HEK293 (cell line): Measurements from ENCODE around the gene WDR7.

Experiments used
- CTCF ChIA-PET: fragments of 350-600 bp; formaldehyde crosslinking; extraction: SDS; loops from one replicate; lab custom pipeline; 2021; ENCODE audit warnings: antibody characterized with exemption; lab: Yijun Ruan, JAX
- POLR2A ChIA-PET: fragments of 300-600 bp; formaldehyde crosslinking; extraction: SDS; loops from one replicate; lab custom pipeline; 2020; ENCODE audit warnings: antibody characterized with exemption, inconsistent platforms; lab: Yijun Ruan, JAX
- H3K27ac ChIP-seq: fragments of 200-500 bp; sonication (Bioruptor generic); 2 replicates; pipeline ENCODE4 v1.5.1; 2014; ENCODE audit warnings: low read depth, low read length, control low read depth, inconsistent platforms; ENCODE audit errors: extremely low read depth
- H3K36me3 ChIP-seq, 2 experiments: fragments of 200-500 bp in 1 of 2; sonication (Bioruptor generic) in 1 of 2; 1 replicate in 1 of 2; 2 replicates in 1 of 2; pipeline ENCODE4 v1.5.1; 2014 to 2017; ENCODE audit warnings: inconsistent platforms in 2 of 2, low read length in 2 of 2; ENCODE audit not compliant: control insufficient read depth in 2 of 2, insufficient read depth in 1 of 2
- H3K4me1 ChIP-seq: fragments of 200-500 bp; sonication (Bioruptor generic); 2 replicates; pipeline ENCODE4 v1.5.1; 2014; ENCODE audit warnings: mild to moderate bottlenecking, low read length, inconsistent platforms; ENCODE audit not compliant: control insufficient read depth, insufficient read depth
- H3K4me3 ChIP-seq: 2 replicates; pipeline ENCODE4 v1.5.1; 2011; ENCODE audit warnings: low read depth, mild to moderate bottlenecking, control low read depth, low read length, moderate library complexity
- H3K9me3 ChIP-seq: fragments of 200-500 bp; sonication (Bioruptor generic); 2 replicates; pipeline ENCODE4 v1.5.1; 2014; ENCODE audit warnings: low read depth, low read length, inconsistent platforms; ENCODE audit not compliant: control insufficient read depth, insufficient read depth
- HOXC10 ChIP-seq: sonication (generic); formaldehyde crosslinking; IDR thresholded peaks from 2 replicates; pipeline ENCODE4 v1.8.1; 2023; ENCODE audit warnings: mild to moderate bottlenecking, missing genetic modification reagents
- KLF1 ChIP-seq: fragments of 450-650 bp; formaldehyde crosslinking; IDR thresholded peaks from 2 replicates; pipeline ENCODE4 v1.5.1; 2016; ENCODE audit warnings: missing biosample characterization, missing genetic modification characterization
- KLF10 ChIP-seq: fragments of 450-650 bp; IDR thresholded peaks from 2 replicates; pipeline ENCODE4 v1.5.1; 2018; ENCODE audit warnings: missing biosample characterization, mild to moderate bottlenecking, missing genetic modification characterization
- KLF8 ChIP-seq: fragments of 450-650 bp; formaldehyde crosslinking; IDR thresholded peaks from 2 replicates; pipeline ENCODE4 v1.5.1; 2016; ENCODE audit warnings: missing biosample characterization, missing genetic modification characterization
- TRIM28 ChIP-seq: IDR thresholded peaks from 2 replicates; pipeline ENCODE4 v1.6.1; 2011; ENCODE audit warnings: low read length, control low read depth, borderline replicate concordance
- ZBTB21 ChIP-seq: fragments of 450-650 bp; formaldehyde crosslinking; IDR thresholded peaks from 2 replicates; pipeline ENCODE4 v1.5.1; 2017; ENCODE audit warnings: missing biosample characterization, missing genetic modification characterization
- ZFHX2 ChIP-seq: fragments of 450-650 bp; formaldehyde crosslinking; conservative IDR thresholded peaks from 2 replicates; pipeline ENCODE4 v1.5.1; 2016; ENCODE audit warnings: missing biosample characterization, missing genetic modification characterization
- ZNF324 ChIP-seq: fragments of 450-650 bp; formaldehyde crosslinking; IDR thresholded peaks from 2 replicates; pipeline ENCODE4 v1.5.1; 2016; ENCODE audit warnings: missing biosample characterization, missing genetic modification characterization
- ZNF366 ChIP-seq: fragments of 450-650 bp; formaldehyde crosslinking; conservative IDR thresholded peaks from 2 replicates; pipeline ENCODE4 v1.5.1; 2016; ENCODE audit warnings: missing biosample characterization, missing genetic modification characterization
- ZNF391 ChIP-seq: fragments of 450-650 bp; formaldehyde crosslinking; IDR thresholded peaks from 2 replicates; pipeline ENCODE4 v1.5.1; 2016; ENCODE audit warnings: low read depth, missing biosample characterization, missing genetic modification characterization, borderline replicate concordance
- ZNF416 ChIP-seq: fragments of 450-650 bp; formaldehyde crosslinking; IDR thresholded peaks from 2 replicates; pipeline ENCODE4 v1.5.1; 2016; ENCODE audit warnings: missing biosample characterization, missing genetic modification characterization
- ZNF426 ChIP-seq: fragments of 450-650 bp; formaldehyde crosslinking; IDR thresholded peaks from 2 replicates; pipeline ENCODE4 v1.5.1; 2017; ENCODE audit warnings: missing biosample characterization, missing genetic modification characterization, mild to moderate bottlenecking, inconsistent platforms, moderate library complexity
- ZNF530 ChIP-seq: fragments of 450-650 bp; formaldehyde crosslinking; IDR thresholded peaks from 2 replicates; pipeline ENCODE4 v1.5.1; 2016; ENCODE audit warnings: low read depth, missing biosample characterization, missing genetic modification characterization
- ZNF560 ChIP-seq: fragments of 450-650 bp; formaldehyde crosslinking; IDR thresholded peaks from 2 replicates; pipeline ENCODE4 v1.5.1; 2017; ENCODE audit warnings: missing biosample characterization, missing genetic modification characterization, borderline replicate concordance
- ZNF561 ChIP-seq: fragments of 450-650 bp; IDR thresholded peaks from 2 replicates; pipeline ENCODE4 v1.5.1; 2018; ENCODE audit warnings: missing biosample characterization, missing genetic modification characterization, borderline replicate concordance
- TF ChIP-seq, protein P1 (sequence below): fragments of 450-650 bp; formaldehyde crosslinking; IDR thresholded peaks from 2 replicates; pipeline ENCODE4 v1.5.1; 2016; ENCODE audit warnings: missing biosample characterization, missing genetic modification characterization
- TF ChIP-seq, protein P2 (sequence below): IDR thresholded peaks from 2 replicates; pipeline ENCODE4 v1.6.1; 2011; ENCODE audit warnings: mild to moderate bottlenecking, low read depth, low read length, borderline replicate concordance
- TF ChIP-seq, protein P3 (sequence below): fragments of 450-650 bp; formaldehyde crosslinking; conservative IDR thresholded peaks from 2 replicates; pipeline ENCODE4 v1.5.1; 2016; ENCODE audit warnings: low read depth, missing biosample characterization, missing genetic modification characterization
- TF ChIP-seq, protein P4 (sequence below): fragments of 450-650 bp; formaldehyde crosslinking; IDR thresholded peaks from 2 replicates; pipeline ENCODE4 v1.5.1; 2016; ENCODE audit warnings: missing biosample characterization, missing genetic modification characterization, borderline replicate concordance

Gene WDR7

DNA sequence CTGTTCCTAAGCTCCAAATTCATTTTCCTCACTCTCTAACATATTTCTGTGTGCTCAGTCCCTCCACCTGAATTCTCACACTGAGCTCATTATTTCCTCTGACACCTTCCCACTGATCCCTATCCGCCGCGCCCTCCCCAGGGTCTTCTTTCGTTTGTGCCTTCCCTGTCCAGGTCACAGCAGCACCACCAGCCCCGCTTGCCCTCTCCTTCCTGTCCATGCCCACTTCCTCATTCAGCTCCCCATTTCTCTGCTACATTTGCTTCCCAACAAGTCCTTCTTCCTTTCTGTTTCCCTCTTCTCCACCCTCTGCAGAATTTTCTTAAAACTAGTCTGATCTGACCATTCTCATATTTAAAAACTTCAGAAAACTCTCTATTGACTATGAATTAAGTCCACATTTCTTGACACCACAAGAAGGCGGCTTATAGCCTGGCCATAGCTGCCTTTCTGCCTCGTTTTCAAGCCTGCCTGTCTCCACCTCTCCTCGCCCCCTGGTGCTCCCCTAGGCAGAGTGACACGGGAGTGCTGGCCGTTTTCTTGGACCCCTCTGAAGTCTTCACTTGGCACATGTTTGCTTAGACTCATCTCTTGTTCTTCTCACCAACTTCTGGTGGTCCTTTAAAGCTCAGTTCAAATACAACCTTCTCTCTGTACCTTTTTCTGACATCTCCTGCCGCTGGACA is 357.0 kb downstream of the WDR7 start:
- ChIA-PET POLR2A (no interaction called here), CTCF (no interaction called here)
- H3K36me3 ChIP-seq: no peaks in the 10 kb centered on the region
- H3K27ac ChIP-seq: no peak overlapping the region
- TF ChIP-seq KLF8 (no peak), ZNF530 (tag by site-specific recombination) (no peak), ZFHX2 (tag by site-specific recombination) (no peak), KLF10 (no peak), ZNF391 (tag by site-specific recombination) (no peak), ZNF426 (tag by site-specific recombination) (no peak), ZNF416 (tag by site-specific recombination) (no peak), ZBTB21 (no peak), KLF1 (tag by site-specific recombination) (no peak), ZNF561 (tag by site-specific recombination) (no peak)
- TF ChIP-seq, protein P1, sequence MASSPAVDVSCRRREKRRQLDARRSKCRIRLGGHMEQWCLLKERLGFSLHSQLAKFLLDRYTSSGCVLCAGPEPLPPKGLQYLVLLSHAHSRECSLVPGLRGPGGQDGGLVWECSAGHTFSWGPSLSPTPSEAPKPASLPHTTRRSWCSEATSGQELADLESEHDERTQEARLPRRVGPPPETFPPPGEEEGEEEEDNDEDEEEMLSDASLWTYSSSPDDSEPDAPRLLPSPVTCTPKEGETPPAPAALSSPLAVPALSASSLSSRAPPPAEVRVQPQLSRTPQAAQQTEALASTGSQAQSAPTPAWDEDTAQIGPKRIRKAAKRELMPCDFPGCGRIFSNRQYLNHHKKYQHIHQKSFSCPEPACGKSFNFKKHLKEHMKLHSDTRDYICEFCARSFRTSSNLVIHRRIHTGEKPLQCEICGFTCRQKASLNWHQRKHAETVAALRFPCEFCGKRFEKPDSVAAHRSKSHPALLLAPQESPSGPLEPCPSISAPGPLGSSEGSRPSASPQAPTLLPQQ (tag by site-specific recombination): no peak
- TF ChIP-seq, protein P2, sequence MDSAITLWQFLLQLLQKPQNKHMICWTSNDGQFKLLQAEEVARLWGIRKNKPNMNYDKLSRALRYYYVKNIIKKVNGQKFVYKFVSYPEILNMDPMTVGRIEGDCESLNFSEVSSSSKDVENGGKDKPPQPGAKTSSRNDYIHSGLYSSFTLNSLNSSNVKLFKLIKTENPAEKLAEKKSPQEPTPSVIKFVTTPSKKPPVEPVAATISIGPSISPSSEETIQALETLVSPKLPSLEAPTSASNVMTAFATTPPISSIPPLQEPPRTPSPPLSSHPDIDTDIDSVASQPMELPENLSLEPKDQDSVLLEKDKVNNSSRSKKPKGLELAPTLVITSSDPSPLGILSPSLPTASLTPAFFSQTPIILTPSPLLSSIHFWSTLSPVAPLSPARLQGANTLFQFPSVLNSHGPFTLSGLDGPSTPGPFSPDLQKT: no peak
- peaks cover 14% of the 10 kb centered on the region for H3K4me1 ChIP-seq
- H3K9me3 ChIP-seq: no peaks in the 10 kb centered on the region
- H3K4me3 ChIP-seq: no peak overlapping the region

DNA sequence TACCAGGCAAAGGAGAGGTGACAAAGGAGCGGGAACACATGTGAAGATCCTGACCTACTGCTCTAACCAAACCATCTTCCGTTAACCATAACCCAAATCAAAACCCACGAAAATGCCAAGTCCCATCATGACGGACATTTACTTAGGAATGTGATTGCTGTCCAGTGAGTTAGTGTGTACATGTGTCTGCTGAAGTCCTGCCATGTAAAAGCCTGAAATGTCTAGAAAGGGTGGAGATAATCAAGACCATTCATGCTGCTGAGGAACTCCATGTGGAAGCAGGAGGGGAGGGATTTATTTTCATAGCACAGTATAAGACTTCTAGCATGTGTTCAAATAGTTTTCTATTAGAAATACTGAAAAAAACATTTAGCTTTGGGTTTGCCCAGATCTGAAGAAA is 358.7 kb downstream of the WDR7 start:
- Histone ChIP-seq H3K4me3 (no peak overlapping the region), H3K27ac (no peak overlapping the region), H3K9me3 (no peaks in the 10 kb centered on the region), H3K4me1 (peaks cover 2% of the 10 kb centered on the region; the same call in 1 of the 2 replicates), H3K36me3 (no peaks in the 10 kb centered on the region)
- TF ChIP-seq ZNF366 (no peak), ZNF324 (tag by site-specific recombination) (no peak), HOXC10 (CRISPR knock-in tag) (no peak), TRIM28 (no peak), ZNF560 (tag by site-specific recombination) (no peak)
- TF ChIP-seq, protein P3, sequence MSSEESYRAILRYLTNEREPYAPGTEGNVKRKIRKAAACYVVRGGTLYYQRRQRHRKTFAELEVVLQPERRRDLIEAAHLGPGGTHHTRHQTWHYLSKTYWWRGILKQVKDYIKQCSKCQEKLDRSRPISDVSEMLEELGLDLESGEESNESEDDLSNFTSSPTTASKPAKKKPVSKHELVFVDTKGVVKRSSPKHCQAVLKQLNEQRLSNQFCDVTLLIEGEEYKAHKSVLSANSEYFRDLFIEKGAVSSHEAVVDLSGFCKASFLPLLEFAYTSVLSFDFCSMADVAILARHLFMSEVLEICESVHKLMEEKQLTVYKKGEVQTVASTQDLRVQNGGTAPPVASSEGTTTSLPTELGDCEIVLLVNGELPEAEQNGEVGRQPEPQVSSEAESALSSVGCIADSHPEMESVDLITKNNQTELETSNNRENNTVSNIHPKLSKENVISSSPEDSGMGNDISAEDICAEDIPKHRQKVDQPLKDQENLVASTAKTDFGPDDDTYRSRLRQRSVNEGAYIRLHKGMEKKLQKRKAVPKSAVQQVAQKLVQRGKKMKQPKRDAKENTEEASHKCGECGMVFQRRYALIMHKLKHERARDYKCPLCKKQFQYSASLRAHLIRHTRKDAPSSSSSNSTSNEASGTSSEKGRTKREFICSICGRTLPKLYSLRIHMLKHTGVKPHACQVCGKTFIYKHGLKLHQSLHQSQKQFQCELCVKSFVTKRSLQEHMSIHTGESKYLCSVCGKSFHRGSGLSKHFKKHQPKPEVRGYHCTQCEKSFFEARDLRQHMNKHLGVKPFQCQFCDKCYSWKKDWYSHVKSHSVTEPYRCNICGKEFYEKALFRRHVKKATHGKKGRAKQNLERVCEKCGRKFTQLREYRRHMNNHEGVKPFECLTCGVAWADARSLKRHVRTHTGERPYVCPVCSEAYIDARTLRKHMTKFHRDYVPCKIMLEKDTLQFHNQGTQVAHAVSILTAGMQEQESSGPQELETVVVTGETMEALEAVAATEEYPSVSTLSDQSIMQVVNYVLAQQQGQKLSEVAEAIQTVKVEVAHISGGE: no peak
- TF ChIP-seq, protein P4, sequence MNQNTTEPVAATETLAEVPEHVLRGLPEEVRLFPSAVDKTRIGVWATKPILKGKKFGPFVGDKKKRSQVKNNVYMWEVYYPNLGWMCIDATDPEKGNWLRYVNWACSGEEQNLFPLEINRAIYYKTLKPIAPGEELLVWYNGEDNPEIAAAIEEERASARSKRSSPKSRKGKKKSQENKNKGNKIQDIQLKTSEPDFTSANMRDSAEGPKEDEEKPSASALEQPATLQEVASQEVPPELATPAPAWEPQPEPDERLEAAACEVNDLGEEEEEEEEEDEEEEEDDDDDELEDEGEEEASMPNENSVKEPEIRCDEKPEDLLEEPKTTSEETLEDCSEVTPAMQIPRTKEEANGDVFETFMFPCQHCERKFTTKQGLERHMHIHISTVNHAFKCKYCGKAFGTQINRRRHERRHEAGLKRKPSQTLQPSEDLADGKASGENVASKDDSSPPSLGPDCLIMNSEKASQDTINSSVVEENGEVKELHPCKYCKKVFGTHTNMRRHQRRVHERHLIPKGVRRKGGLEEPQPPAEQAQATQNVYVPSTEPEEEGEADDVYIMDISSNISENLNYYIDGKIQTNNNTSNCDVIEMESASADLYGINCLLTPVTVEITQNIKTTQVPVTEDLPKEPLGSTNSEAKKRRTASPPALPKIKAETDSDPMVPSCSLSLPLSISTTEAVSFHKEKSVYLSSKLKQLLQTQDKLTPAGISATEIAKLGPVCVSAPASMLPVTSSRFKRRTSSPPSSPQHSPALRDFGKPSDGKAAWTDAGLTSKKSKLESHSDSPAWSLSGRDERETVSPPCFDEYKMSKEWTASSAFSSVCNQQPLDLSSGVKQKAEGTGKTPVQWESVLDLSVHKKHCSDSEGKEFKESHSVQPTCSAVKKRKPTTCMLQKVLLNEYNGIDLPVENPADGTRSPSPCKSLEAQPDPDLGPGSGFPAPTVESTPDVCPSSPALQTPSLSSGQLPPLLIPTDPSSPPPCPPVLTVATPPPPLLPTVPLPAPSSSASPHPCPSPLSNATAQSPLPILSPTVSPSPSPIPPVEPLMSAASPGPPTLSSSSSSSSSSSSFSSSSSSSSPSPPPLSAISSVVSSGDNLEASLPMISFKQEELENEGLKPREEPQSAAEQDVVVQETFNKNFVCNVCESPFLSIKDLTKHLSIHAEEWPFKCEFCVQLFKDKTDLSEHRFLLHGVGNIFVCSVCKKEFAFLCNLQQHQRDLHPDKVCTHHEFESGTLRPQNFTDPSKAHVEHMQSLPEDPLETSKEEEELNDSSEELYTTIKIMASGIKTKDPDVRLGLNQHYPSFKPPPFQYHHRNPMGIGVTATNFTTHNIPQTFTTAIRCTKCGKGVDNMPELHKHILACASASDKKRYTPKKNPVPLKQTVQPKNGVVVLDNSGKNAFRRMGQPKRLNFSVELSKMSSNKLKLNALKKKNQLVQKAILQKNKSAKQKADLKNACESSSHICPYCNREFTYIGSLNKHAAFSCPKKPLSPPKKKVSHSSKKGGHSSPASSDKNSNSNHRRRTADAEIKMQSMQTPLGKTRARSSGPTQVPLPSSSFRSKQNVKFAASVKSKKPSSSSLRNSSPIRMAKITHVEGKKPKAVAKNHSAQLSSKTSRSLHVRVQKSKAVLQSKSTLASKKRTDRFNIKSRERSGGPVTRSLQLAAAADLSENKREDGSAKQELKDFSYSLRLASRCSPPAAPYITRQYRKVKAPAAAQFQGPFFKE (tag by site-specific recombination): no peak
- POLR2A ChIA-PET: no interaction called here
- CTCF ChIA-PET: no interaction called here
